ENCODE data around the gene PNPO.

PNPO gene

DNA sequence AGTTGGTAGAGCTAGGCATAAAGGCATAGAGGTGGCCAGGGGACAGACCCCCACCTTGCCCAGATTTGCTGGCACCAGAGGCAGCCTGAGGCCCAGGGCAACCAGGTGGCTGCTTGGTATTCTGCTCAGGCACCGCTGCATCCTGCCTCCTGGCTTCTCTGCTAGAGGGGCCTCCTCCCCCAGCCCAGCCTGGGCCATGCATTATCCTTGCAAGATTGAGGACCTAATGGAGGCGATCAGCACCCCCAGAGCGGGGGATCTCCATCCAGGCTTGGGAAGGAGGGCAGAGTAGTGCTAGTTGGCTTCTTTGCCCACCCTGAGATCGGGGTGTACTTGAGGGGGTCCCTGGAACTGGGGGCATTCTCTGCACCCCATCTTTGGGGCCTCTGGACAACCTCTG lies 53.4 kb downstream of the PNPO start:
- DNase-seq (ENCODE audit: low read depth), result no peak
- TF ChIP-seq, protein P1, sequence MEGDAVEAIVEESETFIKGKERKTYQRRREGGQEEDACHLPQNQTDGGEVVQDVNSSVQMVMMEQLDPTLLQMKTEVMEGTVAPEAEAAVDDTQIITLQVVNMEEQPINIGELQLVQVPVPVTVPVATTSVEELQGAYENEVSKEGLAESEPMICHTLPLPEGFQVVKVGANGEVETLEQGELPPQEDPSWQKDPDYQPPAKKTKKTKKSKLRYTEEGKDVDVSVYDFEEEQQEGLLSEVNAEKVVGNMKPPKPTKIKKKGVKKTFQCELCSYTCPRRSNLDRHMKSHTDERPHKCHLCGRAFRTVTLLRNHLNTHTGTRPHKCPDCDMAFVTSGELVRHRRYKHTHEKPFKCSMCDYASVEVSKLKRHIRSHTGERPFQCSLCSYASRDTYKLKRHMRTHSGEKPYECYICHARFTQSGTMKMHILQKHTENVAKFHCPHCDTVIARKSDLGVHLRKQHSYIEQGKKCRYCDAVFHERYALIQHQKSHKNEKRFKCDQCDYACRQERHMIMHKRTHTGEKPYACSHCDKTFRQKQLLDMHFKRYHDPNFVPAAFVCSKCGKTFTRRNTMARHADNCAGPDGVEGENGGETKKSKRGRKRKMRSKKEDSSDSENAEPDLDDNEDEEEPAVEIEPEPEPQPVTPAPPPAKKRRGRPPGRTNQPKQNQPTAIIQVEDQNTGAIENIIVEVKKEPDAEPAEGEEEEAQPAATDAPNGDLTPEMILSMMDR (IDR thresholded peaks at IDR 0.05; ENCODE audit: control insufficient read depth, insufficient read depth, low read depth, low read length, missing control alignments), result no peak
- H3K4me3 ChIP-seq (ENCODE audit: control insufficient read depth, low read depth, low read length), result no peak overlapping the region

DNA sequence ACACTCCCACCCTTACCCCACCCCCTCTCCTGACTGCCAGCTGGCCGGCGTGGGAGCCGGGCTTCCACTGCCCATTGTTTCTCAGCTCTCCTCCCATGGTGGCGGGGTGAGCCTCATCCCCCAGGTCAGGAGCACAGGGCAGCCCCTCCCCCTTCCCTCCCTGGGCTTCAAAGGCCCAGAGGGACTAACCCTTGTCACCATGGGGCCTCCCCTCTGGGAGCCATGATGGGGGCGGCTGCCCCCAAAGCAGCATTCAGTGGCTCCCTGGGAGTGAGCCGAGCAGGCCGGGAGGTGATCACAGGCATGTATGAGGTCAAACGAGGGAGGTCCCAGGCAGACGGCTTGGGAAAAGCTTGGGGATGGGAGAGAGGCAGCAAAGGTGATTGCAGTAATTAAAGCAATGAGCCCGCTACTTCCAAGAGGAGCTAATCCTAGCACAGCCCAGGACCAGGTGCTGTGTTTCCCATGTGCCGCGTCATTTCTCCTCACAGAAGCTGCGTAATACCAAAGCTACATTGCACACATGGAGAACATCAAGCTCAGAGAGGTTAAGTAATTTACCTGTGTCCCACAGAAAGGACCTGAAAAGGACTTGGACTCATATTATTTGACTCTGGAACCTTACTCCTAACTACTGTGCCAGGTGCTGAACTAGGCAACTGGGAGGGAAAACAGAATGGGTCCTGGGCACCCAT lies 54.0 kb downstream of the PNPO start:
- TF ChIP-seq, protein P1 (IDR thresholded peaks at IDR 0.05; ENCODE audit: control insufficient read depth, insufficient read depth, low read depth, low read length, missing control alignments), result no peak
- no peak for DNase-seq (ENCODE audit: low read depth)
- no peak overlapping the region for H3K4me3 ChIP-seq (ENCODE audit: control insufficient read depth, low read depth, low read length)

DNA sequence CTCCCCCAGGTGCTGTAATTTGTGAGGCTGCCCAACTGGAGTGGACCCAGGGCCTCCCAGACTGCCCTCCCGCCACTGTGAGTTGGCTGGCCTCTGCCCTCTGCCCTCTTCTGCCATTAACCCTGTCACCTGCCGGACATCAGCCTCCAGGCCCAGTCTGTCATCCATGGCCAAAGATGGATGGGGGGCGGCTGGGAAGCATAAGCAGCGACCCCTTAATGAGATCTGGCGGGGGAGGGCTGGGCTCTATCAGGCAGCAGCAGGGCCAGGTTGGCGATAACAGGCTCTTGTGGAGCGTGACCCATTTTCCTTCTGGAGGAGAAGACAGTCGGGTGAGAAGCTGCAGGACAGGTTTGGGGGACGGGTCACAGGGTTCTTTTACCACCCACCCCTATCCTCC lies 54.8 kb downstream of the PNPO start:
- DNase-seq (ENCODE audit: low read depth), result no peak
- TF ChIP-seq, protein P1 (IDR thresholded peaks at IDR 0.05; ENCODE audit: control insufficient read depth, insufficient read depth, low read depth, low read length, missing control alignments), result no peak
- no peak overlapping the region for H3K4me3 ChIP-seq (ENCODE audit: control insufficient read depth, low read depth, low read length)

DNA sequence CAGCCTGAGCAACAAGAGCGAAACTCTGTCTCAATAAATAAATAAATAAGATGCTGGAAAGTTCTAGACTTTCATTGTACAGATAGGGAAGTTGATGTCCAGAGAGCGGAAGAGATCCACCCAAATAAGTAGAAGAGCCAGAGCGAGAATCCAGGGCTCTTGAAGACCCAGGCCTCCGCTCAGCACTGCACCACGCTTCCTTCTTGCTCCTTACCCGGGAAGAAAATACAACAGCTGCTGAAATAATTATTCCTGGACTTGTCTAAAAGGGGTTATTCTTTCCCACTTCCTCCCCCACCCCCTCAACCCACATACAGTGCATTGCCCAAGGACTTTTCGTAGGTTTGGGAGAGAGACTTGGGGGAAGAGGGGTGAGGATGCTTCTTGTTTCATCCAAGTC lies 56.2 kb downstream of the PNPO start:
- TF ChIP-seq, protein P1 (IDR thresholded peaks at IDR 0.05; ENCODE audit: control insufficient read depth, insufficient read depth, low read depth, low read length, missing control alignments), result no peak
- DNase-seq (ENCODE audit: low read depth), result no peak
- H3K4me3 ChIP-seq (ENCODE audit: control insufficient read depth, low read depth, low read length), result no peak overlapping the region

DNA sequence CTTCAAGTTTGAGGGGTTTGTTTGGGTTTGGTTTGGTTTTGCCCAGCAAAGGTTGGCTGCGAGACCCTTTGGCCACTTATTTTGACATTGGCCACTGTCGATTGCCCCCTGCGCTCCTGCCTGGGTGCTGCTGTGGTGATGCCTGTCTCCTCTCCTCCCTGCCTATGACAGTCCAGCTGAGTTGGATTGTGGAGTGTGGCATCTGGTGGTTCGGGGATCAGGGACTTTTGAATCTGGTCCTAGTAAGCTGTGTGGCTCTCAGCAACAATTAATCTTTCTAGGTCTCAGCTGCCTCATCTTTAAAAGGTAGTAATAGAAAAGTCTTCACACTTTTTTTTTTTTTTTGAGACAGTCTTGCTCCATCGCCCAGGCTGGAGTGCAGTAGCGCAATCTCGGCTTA lies 56.7 kb downstream of the PNPO start:
- H3K4me3 ChIP-seq (ENCODE audit: control insufficient read depth, low read depth, low read length), result no peak overlapping the region
- TF ChIP-seq, protein P1 (IDR thresholded peaks at IDR 0.05; ENCODE audit: control insufficient read depth, insufficient read depth, low read depth, low read length, missing control alignments), result no peak
- DNase-seq (ENCODE audit: low read depth), result no peak

Measured in AG09309 (cell line).